GOT3 (cell line): ENCODE measurements around the gene SKOR1.

ENCODE experiments used
- DNase-seq: peaks from one replicate; lab custom pipeline; 2025; ENCODE audit warnings: mixed read lengths; lab: John Stamatoyannopoulos, UW

SKOR1 gene

DNA sequence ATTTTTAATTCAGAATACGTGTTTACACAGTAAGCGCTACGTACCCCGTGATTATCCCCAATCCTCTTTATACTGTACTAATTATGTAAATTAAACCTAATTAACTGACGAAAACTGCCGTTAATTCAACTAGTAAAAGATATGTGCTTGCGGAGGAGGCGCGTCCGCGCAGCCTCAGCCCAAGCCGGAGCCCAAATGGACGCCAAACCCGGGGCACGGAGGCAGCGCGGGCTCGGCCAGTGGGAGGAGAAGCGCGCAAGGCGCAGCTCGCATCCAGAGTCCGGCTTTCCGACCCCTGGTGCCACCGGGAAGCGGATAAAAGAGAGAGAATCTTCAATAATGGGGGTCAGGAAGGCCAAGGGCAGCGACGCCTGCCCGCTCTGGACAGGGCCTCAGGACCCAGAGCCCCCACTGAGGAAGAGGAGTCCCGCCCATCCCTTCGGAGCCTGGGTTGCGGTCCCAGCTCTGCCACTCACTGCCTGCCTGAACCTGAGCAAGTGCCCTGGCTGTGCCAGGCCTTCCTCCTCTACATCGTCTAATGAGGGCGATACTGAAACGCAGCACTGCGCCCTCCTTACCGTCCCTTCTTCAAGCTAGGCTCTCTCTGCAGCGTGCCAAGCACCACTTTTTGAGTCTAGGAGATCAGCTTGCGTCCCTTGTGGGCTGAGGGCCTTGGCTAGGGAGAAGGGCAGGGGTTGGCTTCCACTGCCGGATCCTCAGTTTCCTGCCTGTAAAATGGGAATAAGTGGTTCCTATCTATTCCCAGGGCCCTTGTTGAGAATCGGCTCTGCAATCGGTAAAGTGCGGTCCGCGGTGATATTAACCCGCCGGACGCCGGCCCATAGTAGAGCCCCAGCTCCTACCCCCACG, 5.0 kb upstream of the SKOR1 start:
- DNase-seq: no peak

DNA sequence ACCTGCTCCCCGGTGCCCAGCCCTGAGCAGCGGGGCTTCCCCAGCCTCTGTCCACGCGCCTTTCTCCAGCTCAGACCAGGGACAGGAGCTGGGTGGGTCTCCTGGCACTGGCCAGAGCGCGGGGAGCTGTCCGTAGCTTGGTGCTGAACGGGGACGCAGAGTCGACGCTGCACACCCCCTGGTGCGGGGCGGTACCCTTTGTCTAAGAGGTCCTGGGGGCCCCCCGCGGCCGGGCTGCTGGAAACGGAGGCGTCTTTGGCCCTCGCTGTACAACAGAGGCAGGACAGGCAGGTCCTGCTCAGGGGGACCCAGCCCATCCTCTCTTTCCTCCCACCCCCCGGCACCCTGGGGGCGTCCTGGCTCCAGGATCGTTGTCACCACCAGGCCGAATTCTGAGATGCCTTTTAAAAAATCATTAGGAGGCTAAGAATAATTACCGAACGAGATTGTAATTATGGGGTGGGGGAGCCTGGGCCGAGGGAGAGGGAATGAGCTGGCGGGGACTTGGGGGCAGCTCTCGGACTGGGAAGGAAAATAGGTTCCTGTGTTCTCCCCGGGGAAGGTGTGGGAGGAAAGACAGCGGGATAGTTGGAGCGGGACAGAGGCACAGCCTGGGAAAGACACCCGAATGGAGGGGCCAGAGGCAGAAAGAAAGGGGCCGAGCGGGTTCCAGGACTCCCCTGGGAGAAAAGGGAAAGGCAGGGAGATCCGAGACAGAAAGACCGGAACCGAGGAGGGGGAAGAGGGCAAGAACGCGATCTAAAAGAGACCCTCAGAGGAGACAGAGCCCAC, 4.1 kb upstream of the SKOR1 start:
- no peak for DNase-seq

DNA sequence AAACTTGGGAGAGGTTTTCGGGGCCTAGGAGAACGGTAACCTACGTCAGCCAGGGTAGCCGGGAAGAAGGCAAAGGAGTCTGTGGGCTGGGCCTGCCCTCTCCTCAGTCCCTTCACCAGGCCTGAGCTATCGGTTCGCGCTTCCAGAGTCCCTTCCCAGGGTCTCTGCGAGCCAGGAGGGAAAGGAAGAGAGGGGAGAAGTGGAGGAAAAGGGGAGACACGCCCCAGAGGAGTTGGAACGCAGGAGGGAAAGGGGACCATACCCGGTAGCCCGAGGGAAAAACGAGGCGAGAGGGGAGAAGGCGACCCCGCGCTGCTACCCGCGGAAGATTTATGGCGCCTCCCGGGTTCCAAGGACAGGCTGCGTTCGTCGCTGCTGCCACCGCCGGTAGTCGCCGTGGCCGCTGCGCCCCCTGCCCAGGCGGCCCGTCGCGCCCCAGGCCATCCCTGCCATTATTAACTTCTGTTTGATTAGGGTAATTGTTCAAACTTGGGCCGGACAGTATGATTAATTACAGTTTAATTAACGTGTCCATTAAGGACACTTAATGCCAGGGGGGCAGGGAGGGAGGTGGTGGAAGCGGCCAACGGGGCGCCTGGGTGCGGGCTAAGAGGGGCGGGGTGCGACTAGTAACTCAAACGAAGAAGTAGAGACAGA, 3.4 kb upstream of the SKOR1 start:
- DNase-seq: no peak

DNA sequence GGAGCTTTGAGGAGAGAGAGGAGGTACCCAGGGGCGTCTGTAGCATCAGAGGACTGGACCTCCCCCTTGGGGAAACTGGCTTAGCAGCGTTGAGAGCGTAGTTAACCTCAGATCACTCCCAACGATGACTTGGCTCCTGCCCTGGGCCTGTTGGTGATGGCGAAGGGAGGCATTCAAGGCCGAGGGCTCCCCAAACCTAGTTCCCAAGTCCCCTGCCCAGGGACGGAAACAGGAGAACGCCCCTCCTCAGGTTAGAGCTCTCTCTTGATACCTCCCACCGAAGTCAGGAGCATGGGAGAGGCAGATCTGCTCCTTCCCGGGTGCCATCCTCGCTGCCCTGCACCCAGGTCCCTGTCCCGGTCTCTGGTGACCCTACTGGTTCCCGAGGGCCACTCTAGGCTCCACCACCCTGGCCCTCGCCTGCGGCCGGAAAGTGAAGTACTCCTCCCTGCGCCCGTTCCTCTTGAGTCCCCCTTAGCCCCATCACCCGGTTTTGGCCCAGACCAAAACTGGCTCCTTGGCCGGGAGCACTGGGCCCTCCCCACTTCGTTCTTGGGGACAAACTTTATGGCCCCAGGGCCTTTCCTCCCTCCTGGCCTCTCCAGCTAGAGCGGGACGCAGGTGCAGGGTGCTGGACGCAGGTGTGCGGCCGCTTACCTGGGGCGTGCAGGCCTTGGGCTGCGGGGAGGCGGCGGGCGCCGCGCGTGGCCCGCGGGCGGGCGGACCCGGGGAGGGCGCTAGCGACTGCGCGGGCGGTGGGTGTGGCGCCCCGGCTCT, 2.6 kb upstream of the SKOR1 start:
- no peak for DNase-seq

DNA sequence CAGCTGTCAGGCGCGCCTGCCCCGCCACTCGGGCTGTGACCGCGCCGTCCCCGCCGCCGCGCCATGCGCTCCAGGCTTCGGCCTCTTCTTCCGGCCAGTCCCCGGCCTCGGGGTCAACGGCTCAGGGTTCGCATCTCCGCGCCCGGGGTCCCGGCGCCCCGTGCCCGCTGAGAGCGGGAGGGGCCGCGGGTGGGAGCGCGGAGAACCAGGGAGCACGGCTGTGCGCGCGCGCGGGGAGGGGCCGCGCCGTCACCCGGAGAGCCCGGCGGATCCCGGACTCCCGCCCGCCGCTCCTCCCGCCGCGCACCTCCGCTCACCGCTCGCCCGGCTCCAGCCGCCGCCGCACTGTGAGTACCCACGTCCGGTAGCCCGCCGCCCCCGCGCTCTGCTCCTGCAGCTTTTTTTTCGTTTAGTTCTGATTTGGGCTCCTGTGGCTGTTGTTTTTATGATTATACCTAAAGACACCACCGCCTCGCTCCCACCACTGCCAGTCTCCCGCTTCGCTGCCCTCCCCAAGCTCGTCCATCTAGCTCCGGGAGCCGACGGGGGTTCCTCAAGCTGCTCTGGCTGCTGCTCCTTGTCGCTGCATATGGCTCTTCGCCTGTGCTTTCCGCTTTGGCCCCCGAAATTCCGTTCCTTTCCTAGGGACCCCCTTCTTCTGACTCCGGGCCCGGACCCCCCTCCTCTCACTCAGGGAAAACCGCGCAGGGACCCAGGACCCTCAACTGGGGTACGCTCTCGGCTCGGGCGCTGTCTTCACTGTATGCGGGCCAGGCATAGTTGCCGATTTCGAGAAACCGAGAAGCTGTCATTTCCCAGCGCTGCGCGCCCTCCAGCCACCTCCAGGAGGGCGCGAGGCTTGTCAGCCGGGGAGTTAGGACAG, 1.8 kb upstream of the SKOR1 start:
- DNase-seq: no peak

DNA sequence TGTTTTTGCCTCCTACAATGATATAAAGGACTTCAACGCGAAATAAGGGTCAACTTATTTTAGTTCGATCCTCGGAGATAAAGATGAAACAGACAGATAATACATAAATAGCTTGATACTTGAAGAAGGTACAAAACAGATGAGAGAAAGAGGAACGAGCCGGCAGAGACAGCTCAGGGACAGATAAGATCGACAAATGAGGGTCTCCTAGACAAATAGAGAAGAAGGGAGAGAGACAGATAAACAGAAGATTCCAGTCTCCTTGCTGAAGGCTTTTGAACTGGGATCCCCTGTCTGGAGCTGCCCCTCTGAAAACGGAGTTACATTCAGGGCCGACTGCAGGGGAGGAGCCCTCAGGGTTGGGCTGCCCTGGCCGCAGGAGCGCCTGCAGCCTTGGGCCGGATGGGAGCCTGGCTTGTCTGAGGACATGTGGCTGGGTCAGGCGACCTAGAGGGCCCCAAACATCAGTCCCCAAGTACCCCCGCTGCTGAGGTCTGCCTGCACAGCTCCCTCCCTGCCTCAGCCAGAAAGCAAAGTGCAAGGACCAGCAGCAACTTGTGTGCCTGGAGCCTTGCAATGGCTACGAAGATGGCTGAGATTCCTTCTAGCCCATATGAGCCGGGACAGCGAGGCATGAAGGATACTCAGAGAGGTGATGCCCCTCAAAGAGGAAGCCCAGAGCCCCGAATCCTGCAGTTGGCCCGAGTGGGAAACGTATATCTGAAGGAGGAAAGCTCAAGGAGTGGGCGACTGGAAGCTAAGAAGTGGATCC, 926 bp upstream of the SKOR1 start:
- DNase-seq: no peak

DNA sequence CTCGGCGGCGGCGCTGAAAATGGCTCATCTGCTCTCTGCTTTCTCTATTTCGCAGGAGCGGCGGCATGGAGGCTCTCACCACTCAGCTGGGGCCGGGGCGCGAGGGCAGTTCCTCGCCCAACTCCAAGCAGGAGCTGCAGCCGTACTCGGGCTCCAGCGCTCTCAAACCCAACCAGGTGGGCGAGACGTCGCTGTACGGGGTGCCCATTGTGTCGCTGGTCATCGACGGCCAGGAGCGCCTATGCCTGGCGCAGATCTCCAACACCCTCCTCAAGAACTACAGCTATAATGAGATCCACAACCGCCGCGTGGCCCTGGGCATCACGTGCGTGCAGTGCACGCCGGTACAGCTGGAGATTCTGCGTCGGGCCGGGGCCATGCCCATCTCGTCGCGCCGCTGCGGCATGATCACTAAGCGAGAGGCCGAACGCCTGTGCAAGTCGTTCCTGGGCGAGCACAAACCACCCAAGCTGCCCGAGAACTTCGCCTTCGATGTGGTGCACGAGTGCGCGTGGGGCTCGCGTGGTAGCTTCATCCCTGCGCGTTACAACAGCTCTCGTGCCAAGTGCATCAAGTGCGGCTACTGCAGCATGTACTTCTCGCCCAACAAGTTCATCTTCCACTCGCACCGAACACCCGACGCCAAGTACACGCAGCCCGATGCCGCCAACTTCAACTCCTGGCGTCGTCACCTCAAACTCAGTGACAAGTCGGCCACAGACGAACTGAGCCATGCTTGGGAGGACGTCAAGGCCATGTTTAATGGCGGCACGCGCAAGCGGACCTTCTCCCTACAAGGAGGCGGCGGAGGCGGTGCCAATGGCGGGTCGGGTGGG, 790 bp downstream of the SKOR1 start:
- no peak for DNase-seq

DNA sequence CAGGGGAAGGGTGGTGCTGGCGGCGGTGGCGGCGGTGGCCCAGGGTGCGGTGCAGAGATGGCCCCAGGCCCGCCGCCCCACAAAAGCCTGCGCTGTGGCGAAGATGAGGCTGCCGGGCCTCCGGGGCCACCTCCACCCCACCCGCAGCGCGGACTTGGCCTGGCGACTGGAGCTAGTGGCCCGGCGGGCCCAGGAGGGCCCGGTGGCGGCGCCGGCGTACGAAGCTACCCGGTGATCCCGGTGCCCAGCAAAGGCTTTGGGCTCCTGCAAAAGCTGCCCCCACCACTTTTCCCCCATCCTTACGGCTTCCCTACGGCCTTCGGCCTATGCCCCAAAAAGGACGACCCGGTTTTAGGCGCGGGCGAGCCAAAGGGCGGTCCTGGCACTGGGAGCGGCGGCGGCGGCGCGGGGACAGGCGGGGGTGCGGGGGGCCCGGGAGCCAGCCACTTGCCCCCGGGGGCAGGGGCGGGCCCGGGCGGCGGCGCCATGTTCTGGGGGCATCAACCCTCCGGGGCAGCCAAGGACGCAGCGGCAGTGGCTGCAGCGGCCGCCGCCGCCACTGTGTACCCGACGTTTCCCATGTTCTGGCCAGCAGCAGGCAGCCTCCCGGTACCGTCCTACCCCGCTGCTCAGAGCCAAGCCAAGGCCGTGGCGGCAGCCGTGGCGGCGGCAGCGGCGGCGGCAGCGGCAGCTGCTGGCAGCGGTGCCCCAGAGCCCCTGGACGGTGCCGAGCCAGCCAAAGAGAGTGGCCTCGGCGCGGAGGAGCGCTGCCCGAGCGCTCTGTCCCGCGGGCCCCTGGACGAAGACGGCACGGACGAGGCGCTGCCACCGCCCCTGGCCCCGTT, 1.6 kb downstream of the SKOR1 start:
- no peak for DNase-seq

DNA sequence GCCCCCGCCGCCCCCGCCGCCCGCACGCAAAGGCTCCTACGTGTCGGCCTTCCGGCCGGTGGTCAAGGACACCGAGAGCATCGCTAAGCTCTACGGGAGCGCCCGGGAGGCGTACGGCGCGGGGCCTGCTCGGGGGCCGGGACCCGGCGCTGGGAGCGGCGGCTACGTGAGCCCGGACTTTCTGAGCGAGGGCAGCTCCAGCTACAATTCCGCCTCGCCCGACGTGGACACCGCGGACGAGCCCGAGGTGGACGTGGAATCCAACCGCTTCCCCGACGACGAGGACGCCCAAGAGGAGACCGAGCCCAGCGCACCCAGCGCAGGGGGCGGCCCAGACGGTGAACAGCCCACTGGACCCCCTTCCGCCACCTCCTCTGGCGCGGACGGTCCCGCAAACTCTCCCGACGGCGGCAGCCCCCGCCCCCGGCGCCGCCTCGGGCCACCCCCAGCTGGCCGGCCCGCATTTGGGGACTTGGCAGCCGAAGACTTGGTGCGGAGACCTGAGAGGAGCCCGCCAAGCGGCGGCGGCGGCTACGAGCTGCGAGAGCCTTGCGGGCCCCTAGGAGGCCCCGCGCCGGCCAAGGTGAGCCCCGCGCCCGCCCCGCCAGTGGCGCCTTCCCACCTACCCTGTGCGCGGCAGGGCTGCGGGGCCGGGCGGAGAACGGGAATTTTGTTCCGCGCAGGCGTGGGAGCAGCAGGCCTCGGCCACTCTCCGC, 2.4 kb downstream of the SKOR1 start:
- no peak for DNase-seq

DNA sequence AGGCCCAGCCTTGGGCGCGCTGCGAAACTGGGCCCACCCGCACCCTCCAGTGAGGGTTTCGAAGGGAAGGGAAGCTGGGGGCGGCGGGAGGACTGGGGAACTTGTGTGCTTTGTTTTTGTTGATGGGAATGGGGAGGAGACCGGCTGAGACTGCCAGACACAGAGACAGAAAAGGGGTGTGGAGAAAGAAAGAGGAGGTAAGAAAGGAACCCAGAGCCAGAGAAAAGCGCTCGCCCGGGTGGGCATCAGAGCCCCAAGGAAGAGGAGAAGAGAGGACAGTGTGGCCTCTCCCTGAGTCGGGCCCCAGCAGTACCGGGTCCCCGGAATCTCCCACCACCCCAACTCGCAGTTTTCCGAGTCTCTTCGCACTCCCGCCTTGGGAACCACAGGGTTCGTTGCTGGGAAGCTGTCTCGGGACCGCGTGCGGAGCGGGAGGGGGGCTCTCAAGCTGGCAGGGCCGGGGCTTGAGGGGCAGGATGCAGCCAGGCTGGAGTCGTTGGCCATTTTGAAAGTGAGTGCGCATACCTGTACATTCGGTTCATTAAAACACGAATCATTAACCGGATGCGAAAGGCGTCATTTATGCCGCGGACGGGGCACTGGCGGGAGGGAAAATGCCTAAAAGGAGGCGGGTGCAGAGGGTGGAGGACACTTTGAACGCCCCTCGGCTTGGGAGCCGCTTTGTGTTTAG, 3.1 kb downstream of the SKOR1 start:
- no peak for DNase-seq

DNA sequence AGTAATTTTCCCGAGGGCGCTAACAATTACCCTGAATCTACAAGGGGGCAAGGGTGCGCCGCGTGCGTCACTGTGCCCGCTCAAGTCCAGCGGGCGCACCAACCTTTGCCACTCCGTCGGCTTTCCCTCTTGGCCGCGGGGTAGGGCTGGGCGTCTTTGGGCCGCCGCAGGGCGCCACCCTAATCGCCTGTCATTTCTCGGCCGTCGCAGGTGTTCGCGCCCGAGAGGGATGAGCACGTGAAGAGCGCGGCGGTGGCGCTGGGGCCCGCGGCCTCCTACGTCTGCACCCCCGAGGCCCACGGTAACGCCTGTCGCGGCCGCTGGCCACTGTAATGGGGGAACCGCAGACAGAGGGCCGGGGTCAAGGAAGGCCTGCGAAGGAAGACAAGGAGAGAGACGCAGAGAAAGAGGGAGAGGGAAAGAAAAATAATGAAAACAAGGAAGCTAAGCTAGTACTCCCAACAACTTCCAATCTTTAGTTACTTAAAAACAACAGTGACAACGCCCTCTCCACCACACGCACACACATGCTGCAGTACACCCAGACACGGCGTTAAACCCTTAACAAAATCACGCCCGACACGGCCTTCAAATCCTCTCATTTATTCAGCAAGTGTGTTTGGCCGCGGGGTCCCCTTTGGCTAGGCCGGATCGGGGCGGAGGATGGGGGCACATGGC, 3.8 kb downstream of the SKOR1 start:
- DNase-seq: no peak

DNA sequence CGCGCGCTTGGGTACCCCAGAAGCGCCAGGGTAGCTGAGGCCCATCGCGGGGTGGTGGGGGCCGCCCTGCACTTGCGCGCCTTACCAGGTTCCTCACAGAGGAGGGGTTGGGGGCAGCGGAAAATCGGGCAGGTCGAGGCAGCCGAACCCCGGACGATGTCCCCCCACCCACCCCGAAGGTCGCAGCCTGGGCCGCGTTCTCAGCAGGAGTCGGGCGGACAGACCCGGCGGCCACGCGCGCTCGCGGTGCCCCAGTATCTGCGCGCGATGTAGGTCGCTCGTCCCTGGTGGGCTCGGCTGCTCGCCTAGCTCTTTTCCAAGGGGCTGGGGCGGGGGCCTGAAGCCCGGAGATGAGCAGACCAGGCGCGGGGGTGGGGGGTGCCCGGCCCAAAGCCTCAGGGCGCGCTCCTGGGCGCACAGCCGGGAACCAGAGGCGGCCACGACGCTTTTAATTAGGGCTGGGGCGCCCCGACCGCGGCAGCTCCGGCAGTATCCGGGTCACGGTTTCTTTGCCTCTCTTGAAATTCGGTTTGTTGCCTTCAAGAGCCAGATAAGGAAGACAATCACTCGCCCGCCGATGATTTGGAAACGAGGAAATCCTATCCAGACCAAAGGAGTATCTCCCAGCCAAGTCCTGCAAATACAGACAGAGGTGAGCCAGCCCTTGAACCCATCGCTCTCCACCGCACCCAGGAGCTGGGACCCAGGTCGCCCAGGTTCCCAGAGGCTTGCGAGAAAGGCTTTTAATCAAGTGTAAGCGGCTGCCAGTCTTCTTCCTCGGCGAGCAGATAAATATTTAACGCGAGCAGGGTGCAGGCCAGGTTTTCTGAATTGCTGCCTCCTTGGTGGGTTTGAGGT, 4.6 kb downstream of the SKOR1 start:
- DNase-seq: no peak

DNA sequence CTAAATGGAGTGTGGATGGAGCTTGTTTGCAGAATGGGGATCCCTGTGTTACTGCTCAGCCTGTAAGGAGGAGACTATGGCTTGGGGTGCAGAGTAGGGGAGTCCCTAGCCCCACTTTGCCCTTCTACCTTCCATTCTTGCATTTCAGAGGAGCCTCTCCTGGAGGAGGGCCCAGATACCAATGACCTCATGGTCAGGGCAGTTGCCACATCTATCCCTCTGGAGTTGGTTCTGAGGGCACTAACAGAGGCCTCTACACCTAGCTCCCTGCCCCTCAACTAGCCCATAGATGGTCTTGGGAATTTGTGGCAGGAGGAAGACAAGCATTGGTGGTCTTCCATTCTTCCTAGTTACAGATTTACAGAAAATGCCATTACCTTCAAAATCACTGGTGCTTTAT, 6.1 kb downstream of the SKOR1 start:
- DNase-seq: no peak

DNA sequence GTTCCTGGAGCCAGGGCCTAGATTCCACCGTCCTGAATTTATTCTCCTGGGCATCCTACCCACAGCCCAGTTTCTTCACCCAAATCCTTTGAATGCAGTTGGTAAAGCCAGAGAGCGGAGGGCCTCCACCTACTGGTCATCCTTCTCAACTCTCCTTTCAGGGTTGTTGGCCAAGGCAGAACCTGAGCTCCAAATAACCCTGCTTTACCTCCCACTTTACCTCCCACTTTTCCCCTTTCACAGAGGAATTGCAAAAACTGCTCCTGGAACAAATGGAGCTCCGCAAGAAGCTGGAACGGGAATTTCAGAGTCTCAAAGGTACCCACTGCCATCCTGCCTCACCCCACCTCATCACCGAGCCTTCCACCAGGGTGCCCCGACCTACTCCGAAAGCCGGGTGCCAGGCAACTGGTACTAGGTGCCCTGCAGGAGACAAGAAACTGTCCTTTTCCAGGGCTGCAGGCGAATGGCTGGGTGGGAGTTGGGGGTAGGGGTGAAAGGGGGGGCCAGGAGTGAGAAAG, 6.8 kb downstream of the SKOR1 start:
- DNase-seq: no peak
